GM21447 (cell line): Measurements from ENCODE around the gene TSTD1.

Experiments used
- ATAC-seq: cut with Tn5 transposase; IDR thresholded peaks from one replicate; pipeline ENCODE4 v1.9.1; 2021; ENCODE audit not compliant: unreplicated experiment

The TSTD1 gene

GRCh38 chr1:161038523-161039153 lies at the start of gene TSTD1:
TSS of gene TSTD1 (minus strand) at chr1:161038964. CDS start at chr1:161038889, 75 bp downstream.
- peak; percentile 83 for ATAC-seq

- ATAC-seq: no peak
Measured at GRCh38 chr1:161086457-161086856, 47.7 kb upstream of the TSTD1 start.

- no peak for ATAC-seq
Measured at GRCh38 chr1:161085165-161085564, 46.4 kb upstream of the TSTD1 start.

- no peak for ATAC-seq
Measured at GRCh38 chr1:161084597-161084988, 45.8 kb upstream of the TSTD1 start.

- ATAC-seq: no peak
Measured at GRCh38 chr1:161083748-161084596, 45.2 kb upstream of the TSTD1 start.

- no peak for ATAC-seq
Measured at GRCh38 chr1:161082996-161083747, 44.4 kb upstream of the TSTD1 start.

- ATAC-seq: no peak
Measured at GRCh38 chr1:161082483-161082882, 43.7 kb upstream of the TSTD1 start.

- no peak for ATAC-seq
Measured at GRCh38 chr1:161081519-161081918, 42.8 kb upstream of the TSTD1 start.

GRCh38 chr1:161080441-161081405 lies 42.0 kb upstream of the TSTD1 start:
- no peak for ATAC-seq

GRCh38 chr1:161079436-161080110 lies 40.8 kb upstream of the TSTD1 start:
- ATAC-seq: no peak

- no peak for ATAC-seq
Measured at GRCh38 chr1:161077426-161077825, 38.7 kb upstream of the TSTD1 start.

GRCh38 chr1:161076410-161076809 lies 37.6 kb upstream of the TSTD1 start:
- ATAC-seq: no peak

- ATAC-seq: no peak
Measured at GRCh38 chr1:161074676-161075368, 36.1 kb upstream of the TSTD1 start.

- no peak for ATAC-seq
Measured at GRCh38 chr1:161073474-161074121, 34.8 kb upstream of the TSTD1 start.

GRCh38 chr1:161072751-161073449 lies 34.1 kb upstream of the TSTD1 start:
- ATAC-seq: no peak

GRCh38 chr1:161071886-161072371 lies 33.2 kb upstream of the TSTD1 start:
- no peak for ATAC-seq

- ATAC-seq: no peak
Measured at GRCh38 chr1:161070761-161071160, 32.0 kb upstream of the TSTD1 start.

GRCh38 chr1:161069731-161070270 lies 31.0 kb upstream of the TSTD1 start, which contains the start of gene ARHGAP30:
TSS of gene ARHGAP30 (minus strand) at chr1:161069891. CDS start at chr1:161069624, 267 bp downstream.
- ATAC-seq: peak; percentile 75
